GM19455 (cell line): ENCODE measurements around the gene HMGN5.
A peak's percentile ranks its signal among the peaks of the same experiment; 100 is the strongest.

ENCODE experiments used
- ATAC-seq: cut with Tn5 transposase; IDR thresholded peaks from one replicate; pipeline ENCODE4 v1.9.1; 2021; ENCODE audit not compliant: unreplicated experiment

Gene HMGN5

DNA sequence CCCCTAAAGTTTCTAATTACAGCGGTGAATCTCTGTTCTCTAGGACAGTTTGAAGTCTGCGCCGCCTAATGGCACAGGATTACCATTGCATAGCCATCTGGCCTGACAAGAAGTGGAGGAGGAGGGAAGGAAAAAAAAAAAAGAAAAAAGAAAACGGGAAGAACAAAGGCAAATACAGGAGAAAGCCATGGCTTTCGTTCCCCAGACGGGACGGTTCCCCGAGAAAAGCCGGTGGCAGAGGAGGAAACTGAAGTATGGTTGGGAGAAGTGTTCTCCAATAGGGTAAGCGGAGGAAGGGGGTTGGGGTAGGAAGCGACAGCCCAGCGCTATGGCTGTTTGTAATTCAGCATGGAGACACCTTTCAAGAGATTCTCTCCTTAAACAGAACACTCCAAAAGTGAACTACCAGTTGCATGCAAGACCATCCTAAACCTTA, 80.8 kb downstream of the HMGN5 start:
- ATAC-seq, result peak; percentile 58

DNA sequence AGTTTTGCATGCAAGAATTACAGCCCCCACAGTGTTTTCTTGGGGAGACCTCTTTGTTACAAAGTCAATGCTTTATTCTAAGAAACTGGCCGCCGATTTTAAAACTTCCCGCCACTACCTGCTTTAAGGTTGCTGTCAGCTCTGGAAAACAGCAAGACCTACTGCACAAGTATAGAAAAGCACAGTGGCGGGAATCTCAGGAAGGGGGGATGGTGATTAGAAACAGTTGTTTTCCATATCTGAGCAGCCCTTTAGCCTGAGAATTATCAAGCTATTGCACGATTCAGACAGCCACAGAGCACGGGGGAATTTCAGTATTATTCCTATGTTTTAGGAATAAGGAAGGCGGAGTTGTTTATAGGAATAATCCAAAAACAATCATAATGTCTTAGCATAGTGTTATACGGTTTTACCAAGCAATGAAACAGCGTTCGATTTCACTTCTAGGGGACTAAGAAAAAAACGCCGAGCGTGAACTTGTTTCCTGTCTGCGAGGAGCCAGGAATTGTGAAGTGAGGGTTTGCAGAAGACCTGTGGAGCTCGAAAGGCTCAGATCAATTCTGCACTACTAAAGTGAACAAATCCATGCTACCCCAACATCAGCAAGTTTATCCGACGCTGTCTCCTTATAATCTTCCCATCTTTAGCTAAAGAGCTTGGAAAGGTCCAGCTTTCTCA, 81.3 kb downstream of the HMGN5 start:
- ATAC-seq, result peak; percentile 36

DNA sequence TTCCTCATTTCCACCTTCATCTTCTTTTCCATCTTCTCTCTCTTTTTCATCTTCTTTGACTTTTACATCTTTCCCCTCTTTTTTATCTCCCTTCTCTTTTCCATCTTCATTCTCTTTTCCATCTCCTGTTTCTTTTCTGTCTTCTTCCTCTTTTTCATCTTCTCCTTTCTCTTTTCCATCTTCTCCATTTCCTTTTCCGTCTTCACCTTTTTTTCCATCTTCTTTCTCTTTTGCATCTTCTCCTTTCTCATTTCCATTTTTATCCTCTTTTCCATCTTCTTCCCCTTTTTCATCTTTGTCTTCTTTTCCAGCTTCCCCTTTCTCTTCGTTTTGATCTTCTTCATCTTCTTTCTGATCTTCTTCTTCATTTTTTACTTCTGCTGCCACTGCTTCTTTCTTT, 87.0 kb downstream of the HMGN5 start:
- no peak for ATAC-seq

DNA sequence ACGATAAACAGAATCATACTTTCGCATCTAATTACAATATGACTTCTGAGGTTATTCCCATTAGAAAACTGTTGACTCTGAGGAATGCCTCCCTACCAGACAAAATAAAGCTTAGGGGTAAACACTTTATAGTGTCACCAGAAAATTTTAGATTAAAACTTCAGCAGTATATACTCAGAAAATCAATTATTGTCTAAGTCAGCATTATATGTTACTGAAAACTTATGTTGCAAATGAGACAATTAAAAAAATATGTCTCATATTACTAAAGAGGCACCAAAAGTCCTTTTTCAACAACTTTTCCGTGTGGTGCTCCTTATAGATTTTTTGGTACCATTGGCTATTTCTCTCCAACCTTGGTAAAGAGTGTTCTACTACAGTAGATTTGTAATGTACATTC, 91.4 kb downstream of the HMGN5 start:
- no peak for ATAC-seq

DNA sequence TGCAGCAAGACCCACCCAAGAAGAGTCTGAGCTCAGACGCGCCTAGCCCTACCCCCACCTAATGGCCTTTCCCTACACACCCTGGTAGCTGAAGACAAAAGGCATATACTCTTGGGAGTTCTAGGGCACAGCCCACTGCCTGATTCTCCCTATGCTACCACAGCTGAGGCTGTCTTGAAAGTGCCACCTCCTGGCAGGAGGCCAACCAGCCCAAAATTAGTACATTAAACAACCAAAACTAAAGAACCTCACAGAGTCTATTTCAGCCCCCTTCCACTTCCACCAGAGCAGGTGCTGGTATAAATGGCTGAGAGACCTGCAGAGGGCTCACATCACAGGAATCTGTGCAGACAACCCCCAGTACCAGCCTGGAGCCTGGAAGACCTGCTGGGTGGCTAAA, 119.1 kb downstream of the HMGN5 start:
- ATAC-seq, result no peak
